Thoracic aorta (tissue), 2 donors: ENCODE data around the gene GET4. TPM values are rescaled to one million over a fixed set of nuclear protein-coding genes. Genes with fewer than 3 reads are reported as not detected.

Experiments used
- ATAC-seq: fragments of 150-250 bp; one replicate; pipeline ENCODE4 v1.8.0; 2017; ENCODE audit warnings: low read depth; ENCODE audit not compliant: insufficient number of reproducible peaks, low FRiP score
- DNase-seq: peaks from one replicate; pipeline ENCODE4 v3.0.0-alpha.2; 2020; ENCODE audit warnings: low spot score
- H3K27ac ChIP-seq, 2 donors: fragments of 200-600 bp; sonication (generic); 1 replicate in 1 of 2; 2 replicates in 1 of 2; pipeline ENCODE4 v1.5.1; 2016; ENCODE audit warnings: mild to moderate bottlenecking in 2 of 2, moderate library complexity in 2 of 2
- H3K27me3 ChIP-seq: fragments of 200-600 bp; sonication (generic); replicated peaks from 2 replicates; pipeline ENCODE4 v1.6.0; 2016; ENCODE audit warnings: mild to moderate bottlenecking; ENCODE audit not compliant: insufficient read depth
- H3K36me3 ChIP-seq: fragments of 200-600 bp; sonication (generic); one replicate; pipeline ENCODE4 v1.5.1; 2016
- H3K4me1 ChIP-seq, 2 donors: fragments of 200-600 bp; sonication (generic); 1 replicate in 1 of 2; 2 replicates in 1 of 2; pipeline versions ENCODE4 v1.5.1 to v1.6.0; 2016; ENCODE audit warnings: low read depth in 2 of 2, mild to moderate bottlenecking in 1 of 2; ENCODE audit not compliant: control insufficient read depth in 1 of 2
- H3K4me3 ChIP-seq: fragments of 200-600 bp; sonication (generic); 2 replicates; pipeline ENCODE4 v1.5.1; 2016; ENCODE audit warnings: mild to moderate bottlenecking
- H3K9me3 ChIP-seq: fragments of 200-600 bp; sonication (generic); 2 replicates; pipeline ENCODE4 v1.5.1; 2016
- CTCF ChIP-seq: fragments of 200-600 bp; sonication (generic); IDR thresholded peaks from one replicate; pipeline ENCODE4 v1.5.1; 2019; ENCODE audit warnings: antibody characterized with exemption
- total RNA-seq, 2 donors: library from RNA; depleted of rRNA; stranded (reverse); fragments of >200 nt; gene quantifications; one replicate each; pipeline versions ENCODE4 v1.1.0 to v1.2.3, GENCODE V29; 2016

The GET4 gene
- total RNA-seq, 2 donors from 2014 or later: 26.9 to 28.4 TPM

GRCh38 chr7:875476-876076, 778 bp upstream of the GET4 start:
- ATAC-seq (no peak), DNase-seq (no peak)
- peak overlapping the region; percentile 70 for H3K27ac ChIP-seq
- peaks cover 9 to 43% of the 10 kb centered on the region in 2 donors for H3K4me1 ChIP-seq
- H3K9me3 ChIP-seq: no peaks in the 10 kb centered on the region
- H3K27me3 ChIP-seq: no peaks in the 10 kb centered on the region
- peak overlapping the region; percentile 69 for H3K4me3 ChIP-seq
- TF ChIP-seq CTCF: no peak
- H3K36me3 ChIP-seq: peaks cover 20% of the 10 kb centered on the region

- DNase-seq (no peak), ATAC-seq (no peak)
- peak overlapping the region; percentile 79 to 80 for H3K27ac ChIP-seq
- no peaks in the 10 kb centered on the region for H3K9me3 ChIP-seq
- H3K27me3 ChIP-seq: no peaks in the 10 kb centered on the region
- peak overlapping the region; percentile 91 for H3K4me3 ChIP-seq
- H3K36me3 ChIP-seq: peaks cover 12% of the 10 kb centered on the region
- no peak for TF ChIP-seq CTCF
- H3K4me1 ChIP-seq: peaks cover 9 to 43% of the 10 kb centered on the region in 2 donors
Measured at GRCh38 chr7:876972-877311, 588 bp downstream of the GET4 start.

GRCh38 chr7:877312-878232, 1.2 kb downstream of the GET4 start:
- Histone ChIP-seq H3K27me3 (no peaks in the 10 kb centered on the region), H3K27ac (peak overlapping the region; percentile 79 to 80), H3K36me3 (peaks cover 7% of the 10 kb centered on the region), H3K9me3 (no peaks in the 10 kb centered on the region), H3K4me1 (peaks cover 9 to 45% of the 10 kb centered on the region in 2 donors), H3K4me3 (peak overlapping the region; percentile 91)
- TF ChIP-seq CTCF: no peak
- DNase-seq (no peak), ATAC-seq (no peak)

- Histone ChIP-seq H3K27ac (no peak overlapping the region), H3K4me1 (peaks cover 14 to 47% of the 10 kb centered on the region in 2 donors), H3K36me3 (peaks cover 2% of the 10 kb centered on the region), H3K4me3 (no peak overlapping the region), H3K27me3 (no peaks in the 10 kb centered on the region), H3K9me3 (no peaks in the 10 kb centered on the region)
- ATAC-seq (no peak), DNase-seq (no peak)
- TF ChIP-seq CTCF: no peak
Measured at GRCh38 chr7:879093-879492, 2.7 kb downstream of the GET4 start.

GRCh38 chr7:879706-880105, 3.4 kb downstream of the GET4 start:
- Histone ChIP-seq H3K4me1 (peaks cover 16 to 51% of the 10 kb centered on the region in 2 donors), H3K27ac (no peak overlapping the region)

More at GRCh38 chr7:879706-880105, 3.4 kb downstream of the GET4 start:
- no peak overlapping the region for H3K4me3 ChIP-seq
- ATAC-seq (no peak), DNase-seq (no peak)
- H3K27me3 ChIP-seq: no peaks in the 10 kb centered on the region
- no peaks in the 10 kb centered on the region for H3K9me3 ChIP-seq
- H3K36me3 ChIP-seq: peaks cover 2% of the 10 kb centered on the region
- TF ChIP-seq CTCF: no peak
